ENCODE measurements around the gene PRTFDC1.

Gene PRTFDC1

GRCh38 chr10:24952143-24952706 is at the start of gene PRTFDC1:
TSS of gene PRTFDC1 (minus strand) at chr10:24952606. CDS start at chr10:24952575, 31 bp downstream.
- H3K4me3 ChIP-seq (ENCODE audit: low read length), result peak within 1 kb of the TSS; percentile 59
- TF ChIP-seq ZNF274 (IDR thresholded peaks at IDR 0.05; ENCODE audit: low read depth, low read length), result no peak

- H3K4me3 ChIP-seq (ENCODE audit: low read length), result no peak overlapping the region
- TF ChIP-seq ZNF274 (IDR thresholded peaks at IDR 0.05; ENCODE audit: low read depth, low read length), result no peak
Observed at GRCh38 chr10:24998044-24998443, 45.6 kb upstream of the PRTFDC1 start.

GRCh38 chr10:24995072-24995471 is 42.7 kb upstream of the PRTFDC1 start:
- no peak overlapping the region for H3K4me3 ChIP-seq (ENCODE audit: low read length)
- TF ChIP-seq ZNF274 (IDR thresholded peaks at IDR 0.05; ENCODE audit: low read depth, low read length), result no peak

GRCh38 chr10:24993237-24993958 is 41.0 kb upstream of the PRTFDC1 start:
- TF ChIP-seq ZNF274 (IDR thresholded peaks at IDR 0.05; ENCODE audit: low read depth, low read length), result no peak
- no peak overlapping the region for H3K4me3 ChIP-seq (ENCODE audit: low read length)

GRCh38 chr10:24992512-24993133 is 40.2 kb upstream of the PRTFDC1 start:
- no peak for TF ChIP-seq ZNF274 (IDR thresholded peaks at IDR 0.05; ENCODE audit: low read depth, low read length)
- no peak overlapping the region for H3K4me3 ChIP-seq (ENCODE audit: low read length)

- TF ChIP-seq ZNF274 (IDR thresholded peaks at IDR 0.05; ENCODE audit: low read depth, low read length), result no peak
- H3K4me3 ChIP-seq (ENCODE audit: low read length), result no peak overlapping the region
Observed at GRCh38 chr10:24991298-24991697, 38.9 kb upstream of the PRTFDC1 start.

- no peak overlapping the region for H3K4me3 ChIP-seq (ENCODE audit: low read length)
- no peak for TF ChIP-seq ZNF274 (IDR thresholded peaks at IDR 0.05; ENCODE audit: low read depth, low read length)
Observed at GRCh38 chr10:24989867-24990266, 37.5 kb upstream of the PRTFDC1 start.

GRCh38 chr10:24988831-24989640 is 36.6 kb upstream of the PRTFDC1 start:
- no peak overlapping the region for H3K4me3 ChIP-seq (ENCODE audit: low read length)

GRCh38 chr10:24984906-24985305 is 32.5 kb upstream of the PRTFDC1 start:
- no peak overlapping the region for H3K4me3 ChIP-seq (ENCODE audit: low read length)
- no peak for TF ChIP-seq ZNF274 (IDR thresholded peaks at IDR 0.05; ENCODE audit: low read depth, low read length)

More at GRCh38 chr10:24988831-24989640, 36.6 kb upstream of the PRTFDC1 start:
- TF ChIP-seq ZNF274 (IDR thresholded peaks at IDR 0.05; ENCODE audit: low read depth, low read length), result no peak

- no peak for TF ChIP-seq ZNF274 (IDR thresholded peaks at IDR 0.05; ENCODE audit: low read depth, low read length)
- H3K4me3 ChIP-seq (ENCODE audit: low read length), result no peak overlapping the region
Observed at GRCh38 chr10:24983946-24984345, 31.5 kb upstream of the PRTFDC1 start.

GRCh38 chr10:24983130-24983529 is 30.7 kb upstream of the PRTFDC1 start:
- H3K4me3 ChIP-seq (ENCODE audit: low read length), result no peak overlapping the region
- no peak for TF ChIP-seq ZNF274 (IDR thresholded peaks at IDR 0.05; ENCODE audit: low read depth, low read length)

- H3K4me3 ChIP-seq (ENCODE audit: low read length), result no peak overlapping the region
- no peak for TF ChIP-seq ZNF274 (IDR thresholded peaks at IDR 0.05; ENCODE audit: low read depth, low read length)
Observed at GRCh38 chr10:24982319-24983112, 30.1 kb upstream of the PRTFDC1 start.

GRCh38 chr10:24981161-24981710 is 28.8 kb upstream of the PRTFDC1 start:
- no peak overlapping the region for H3K4me3 ChIP-seq (ENCODE audit: low read length)
- no peak for TF ChIP-seq ZNF274 (IDR thresholded peaks at IDR 0.05; ENCODE audit: low read depth, low read length)

Data from GM08714 (cell line).